A549 treated with CpdA at 1 μM for 4 hours (cell line): ENCODE measurements around the gene BBS12. TPM values are rescaled to one million over a fixed set of nuclear protein-coding genes. Genes with fewer than 3 reads are reported as not detected.

Source experiments
- total RNA-seq: library from RNA; stranded (reverse); fragments of 200-300 nt; extraction: Qiagen RNA extraction; gene quantifications from 5 replicates; pipeline ENCODE4 v1.2.3, GENCODE V29; 2022; ENCODE audit warnings: low read depth

Gene BBS12
- total RNA-seq: 2.4 to 3.3 TPM (median 3.0 TPM) in 5 replicates

DNA sequence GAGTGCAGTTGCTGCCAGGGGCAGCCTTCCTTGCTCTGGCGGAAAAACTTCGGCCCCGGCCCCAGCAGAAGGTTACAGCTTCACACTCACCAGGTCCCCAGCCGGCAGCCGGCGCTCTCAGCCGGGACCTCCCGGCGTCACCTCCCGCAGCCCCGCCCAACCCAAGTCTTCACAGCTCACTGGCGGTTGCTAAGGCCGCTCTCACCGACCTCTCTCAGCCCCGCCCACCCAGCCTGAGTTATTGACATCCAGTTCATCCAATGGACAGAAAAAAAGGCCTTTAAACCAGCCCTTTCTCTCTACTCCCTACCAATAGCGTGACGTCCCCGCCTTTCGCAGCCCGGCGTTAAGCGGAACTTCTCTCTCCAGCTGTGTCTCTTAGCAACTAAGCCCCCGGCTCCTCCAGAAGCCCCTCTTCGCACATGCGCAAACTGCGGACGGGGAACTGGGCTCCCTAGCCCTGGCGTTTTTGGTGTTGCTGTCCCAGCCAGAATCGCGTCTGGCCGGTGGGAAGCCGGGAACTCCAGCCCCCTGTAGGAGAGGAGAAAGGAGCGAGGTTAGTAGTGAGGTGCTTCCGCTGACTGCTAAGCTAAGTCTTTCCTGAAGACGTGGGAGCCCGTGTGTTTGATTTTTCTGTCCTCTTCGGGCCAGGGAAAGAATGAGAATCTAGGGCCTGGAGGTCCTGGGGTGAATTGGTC is at the start of gene BBS12:
TSS of gene BBS12 (plus strand) at position 376 of the 698 bp plus-strand sequence. CDS start 9,189 bp downstream, outside the sequence.

Other genes with a start within 250 kb of the BBS12 start
- not detected in 5 replicates for gene IL21, start 111.6 kb upstream of the BBS12 start, total RNA-seq
- gene FGF2, start 94.1 kb downstream of the BBS12 start, total RNA-seq: 40.6 to 63.0 TPM (median 56.9 TPM) in 5 replicates
- gene NUDT6, start 189.9 kb downstream of the BBS12 start, total RNA-seq: 6.0 to 6.7 TPM (median 6.2 TPM) in 5 replicates